Left cardiac atrium (tissue), 4 donors: Measurements from ENCODE around the gene HDX. TPM values are rescaled to one million over a fixed set of nuclear protein-coding genes. Genes with fewer than 3 reads are reported as not detected.
"Not testable (repeated sequence)": the region's sequence is repeated elsewhere in the genome, so short reads cannot be mapped to it uniquely, and the experiment has no call there.

Experiments
- ATAC-seq, 2 donors: fragments of 200-7000 bp; cut with Tn5 transposase; one replicate each; pipeline ENCODE4 v1.9.1; 2020; ENCODE audit warnings: mild to moderate bottlenecking in 2 of 2, moderate library complexity in 2 of 2
- DNase-seq: peaks from one replicate; pipeline ENCODE4 v3.0.0-alpha.2; 2020
- intact Hi-C, 2 donors: fragments of 100-400 bp; cut with DNase I; formaldehyde crosslinking; loops; one replicate each; pipeline versions ENCODE4 v1.14.1 to v1.15.1; 2022 to 2023
- long read RNA-seq: library from polyadenylated mRNA; unstranded; transcript quantifications from one replicate; pipeline ENCODE4 v2.0.0, GENCODE V29; 2021
- total RNA-seq, 2 donors: library from RNA; stranded (reverse); fragmentation: NEBNext Ultra II Directional; extraction: Animal tissue kit (Norgen Biotek cat#: 25700); gene quantifications; one replicate each; pipeline ENCODE4 v1.2.1, GENCODE V29; 2021
- donor health status: DM: no; HTN: yes; CAD: no.
- donor health status: DM: no; HTN: yes; CAD: no; lungs with severe emphysema.
- donor health status: DM: yes; HTN: yes; CAD: no.
- donor health status: Dilated cardiomyopathy.

The HDX gene, protein sequence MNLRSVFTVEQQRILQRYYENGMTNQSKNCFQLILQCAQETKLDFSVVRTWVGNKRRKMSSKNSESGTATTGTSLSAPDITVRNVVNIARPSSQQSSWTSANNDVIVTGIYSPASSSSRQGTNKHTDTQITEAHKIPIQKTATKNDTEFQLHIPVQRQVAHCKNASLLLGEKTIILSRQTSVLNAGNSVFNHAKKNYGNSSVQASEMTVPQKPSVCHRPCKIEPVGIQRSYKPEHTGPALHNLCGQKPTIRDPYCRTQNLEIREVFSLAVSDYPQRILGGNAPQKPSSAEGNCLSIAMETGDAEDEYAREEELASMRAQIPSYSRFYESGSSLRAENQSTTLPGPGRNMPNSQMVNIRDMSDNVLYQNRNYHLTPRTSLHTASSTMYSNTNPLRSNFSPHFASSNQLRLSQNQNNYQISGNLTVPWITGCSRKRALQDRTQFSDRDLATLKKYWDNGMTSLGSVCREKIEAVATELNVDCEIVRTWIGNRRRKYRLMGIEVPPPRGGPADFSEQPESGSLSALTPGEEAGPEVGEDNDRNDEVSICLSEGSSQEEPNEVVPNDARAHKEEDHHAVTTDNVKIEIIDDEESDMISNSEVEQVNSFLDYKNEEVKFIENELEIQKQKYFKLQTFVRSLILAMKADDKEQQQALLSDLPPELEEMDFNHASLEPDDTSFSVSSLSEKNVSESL
- 1 to 10 TPM; 3.2 to 5.2 TPM for total RNA-seq
- long read RNA-seq, full-length matches to known transcripts = 2 of 6 reads
- long read RNA-seq, partial matches to known transcripts = 2 of 6 reads
- long read RNA-seq, other reads (novel, unspliced or antisense) = 2 of 6 reads

GRCh38 chrX:84501798-84502628, at the start of gene HDX:
HDX (minus strand) TSS chrX:84502453; CDS start chrX:84475397, 27,056 bp downstream.
- DNase-seq (peak; percentile 89), ATAC-seq (peak; percentile 99 to 100)
- intact Hi-C loops = no loop called here

DNA sequence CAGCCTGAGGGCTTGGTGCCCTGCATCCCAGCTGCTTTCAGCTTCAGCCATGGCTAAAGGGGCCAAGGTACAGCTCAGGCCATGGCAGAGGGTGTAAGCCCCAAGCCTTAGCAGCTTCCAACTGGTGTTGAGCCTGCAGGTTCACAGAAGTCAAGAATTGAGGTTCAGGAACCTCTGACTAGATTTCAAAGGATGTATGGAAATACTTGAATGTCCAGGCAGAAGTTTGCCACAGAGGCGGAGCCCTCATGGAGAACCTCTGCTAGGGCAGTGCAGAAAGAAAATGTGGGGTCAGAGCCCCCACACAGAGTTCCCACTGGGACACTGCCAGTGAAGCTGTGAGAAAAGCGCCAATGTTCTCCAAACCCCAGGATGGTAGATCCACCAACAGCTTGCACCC, 39.1 kb upstream of the HDX start:
- DNase-seq, intact Hi-C loops, ATAC-seq: not testable (repeated sequence)

- ATAC-seq, intact Hi-C loops, DNase-seq: not testable (repeated sequence)
These were observed 35.4 kb upstream of the HDX start for GRCh38 chrX:84537627-84538026.

DNA sequence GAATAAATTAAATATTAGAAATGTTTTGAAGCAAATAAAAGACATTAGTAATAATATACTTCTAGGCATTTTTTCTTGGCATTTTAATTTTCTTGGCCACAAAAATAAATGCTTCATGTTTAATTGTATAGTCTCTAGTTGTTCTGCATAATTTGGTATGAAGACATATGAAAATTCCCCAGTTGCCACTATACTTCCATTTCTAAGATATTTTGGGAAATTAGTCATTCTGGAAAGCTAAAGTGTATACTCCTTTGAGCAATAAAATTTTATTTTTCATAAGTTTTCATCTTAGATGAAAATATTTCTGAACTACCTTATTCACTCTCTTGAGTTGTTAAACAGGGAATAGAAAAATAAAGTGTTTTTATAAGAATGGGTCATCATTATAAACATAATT, 13.8 kb downstream of the HDX start:
- no peak for DNase-seq
- ATAC-seq = no peak
- intact Hi-C loops = no loop called here

- DNase-seq = no peak
- intact Hi-C loops = no loop called here
- no peak for ATAC-seq
These were observed 14.6 kb downstream of the HDX start for GRCh38 chrX:84487365-84488353.

DNA sequence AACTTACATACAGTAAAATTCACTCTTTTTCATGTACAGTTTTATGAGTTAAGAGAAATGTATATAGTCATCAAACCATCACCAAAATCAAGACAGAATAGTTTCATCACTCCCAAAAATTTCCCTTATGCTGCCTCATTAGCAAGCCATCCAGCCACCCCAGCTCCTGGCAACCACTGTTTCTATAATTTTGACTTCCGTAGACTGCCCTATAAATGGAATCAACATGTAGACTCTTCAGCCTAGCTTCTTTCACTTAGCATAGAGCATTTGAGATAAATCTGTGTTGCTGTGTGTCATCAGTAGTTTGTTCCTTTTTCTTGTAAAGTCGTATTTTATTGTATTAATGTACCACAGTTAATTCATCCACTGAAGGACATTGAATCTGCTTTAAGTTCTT, 23.2 kb downstream of the HDX start:
- no peak for ATAC-seq
- DNase-seq = no peak
- intact Hi-C loops = no loop called here

DNA sequence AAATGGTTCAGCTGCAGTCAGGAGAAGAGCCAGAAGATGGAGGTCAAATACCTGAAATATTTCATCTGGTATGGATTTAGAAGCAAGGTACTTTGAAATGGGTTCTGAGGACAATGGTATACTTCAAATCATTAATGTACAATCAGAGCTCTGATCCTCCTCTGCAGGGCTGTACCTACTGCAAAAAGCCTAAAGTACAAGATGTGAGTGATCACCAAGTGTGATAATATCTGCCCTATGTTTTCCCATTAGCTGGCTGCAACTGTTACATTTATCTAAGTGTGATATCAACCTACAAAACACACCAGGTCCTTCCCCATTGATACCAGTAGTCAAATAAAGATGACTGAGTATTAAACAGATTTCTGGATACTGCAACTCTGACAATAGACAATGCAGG, 25.1 kb downstream of the HDX start:
- ATAC-seq (no peak), DNase-seq (no peak)
- intact Hi-C loops = no loop called here

GRCh38 chrX:84475596-84475995, 26.7 kb downstream of the HDX start:
- ATAC-seq = no peak

GRCh38 chrX:84475101-84475500, 27.2 kb downstream of the HDX start:
- no peak for DNase-seq
- intact Hi-C loops = no loop called here
- ATAC-seq = no peak

More at GRCh38 chrX:84475596-84475995, 26.7 kb downstream of the HDX start:
- intact Hi-C loops = no loop called here
- DNase-seq = no peak

DNA sequence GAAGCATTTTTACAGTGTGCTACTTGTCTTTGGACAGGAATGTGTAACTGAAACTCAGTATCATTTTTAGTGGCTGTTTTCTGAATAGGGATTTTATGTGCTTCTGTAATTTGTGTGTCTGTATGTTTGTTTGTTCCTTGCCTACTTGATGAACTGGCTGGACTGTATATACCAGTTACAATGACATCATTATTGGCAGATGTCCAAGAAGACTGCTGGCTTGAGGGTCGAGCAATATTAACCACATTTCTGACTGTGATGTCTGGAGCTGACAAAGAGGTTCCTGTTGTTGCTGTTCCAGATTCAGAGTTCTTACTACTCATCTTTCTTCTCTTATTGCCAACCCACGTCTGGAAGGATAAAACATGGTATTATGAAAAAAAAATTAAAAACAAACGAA, 33.0 kb downstream of the HDX start:
- ATAC-seq (no peak), DNase-seq (no peak)
- intact Hi-C loops = no loop called here

- intact Hi-C loops = no loop called here
- ATAC-seq = no peak
- DNase-seq = no peak
These were observed 34.4 kb downstream of the HDX start for GRCh38 chrX:84467898-84468297.

DNA sequence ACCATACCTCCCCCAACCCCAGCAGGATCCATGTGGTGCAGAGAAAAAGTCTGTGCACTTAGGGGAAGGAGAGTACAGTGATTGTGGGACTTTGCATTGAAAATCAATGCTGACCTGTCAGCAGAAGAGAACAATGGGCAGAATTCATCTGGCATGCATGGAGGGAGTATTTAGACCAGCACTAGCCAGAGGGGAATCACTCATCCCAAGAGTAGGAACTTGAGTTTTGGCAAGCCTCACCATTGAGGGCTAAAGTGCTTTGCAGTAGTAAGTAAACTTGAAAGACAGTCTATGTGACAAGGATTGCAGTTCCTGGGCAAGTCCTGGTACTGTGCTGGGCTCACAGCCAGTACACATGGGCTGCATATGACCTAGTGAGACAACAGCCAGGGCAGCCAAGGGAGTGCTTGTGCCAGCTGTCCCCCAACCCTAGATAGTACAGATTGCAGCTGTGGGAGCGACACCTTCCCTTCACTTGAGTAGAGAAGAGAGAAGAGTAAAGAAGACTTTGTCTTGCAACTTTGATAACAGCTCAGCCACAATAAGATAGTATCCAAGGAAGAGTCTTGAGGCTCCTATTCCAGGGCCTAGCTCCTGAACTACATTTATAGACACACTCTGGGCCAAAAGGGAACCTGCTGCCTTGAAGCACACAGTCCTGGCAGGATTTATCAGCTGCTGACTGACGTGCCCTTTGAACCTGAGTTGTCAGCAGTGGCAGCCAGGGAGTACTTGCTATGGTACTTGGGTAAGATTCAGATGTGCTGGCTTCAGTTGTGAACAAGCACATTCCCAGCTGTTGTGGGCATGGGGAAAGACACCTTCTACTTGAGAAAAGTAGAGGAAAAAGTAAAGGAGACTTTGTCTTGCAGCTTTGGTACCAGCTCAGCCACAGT, 48.7 kb downstream of the HDX start:
- peak; percentile 55 to 69 for ATAC-seq
- DNase-seq = peak; percentile 23
- intact Hi-C loops = no loop called here

DNA sequence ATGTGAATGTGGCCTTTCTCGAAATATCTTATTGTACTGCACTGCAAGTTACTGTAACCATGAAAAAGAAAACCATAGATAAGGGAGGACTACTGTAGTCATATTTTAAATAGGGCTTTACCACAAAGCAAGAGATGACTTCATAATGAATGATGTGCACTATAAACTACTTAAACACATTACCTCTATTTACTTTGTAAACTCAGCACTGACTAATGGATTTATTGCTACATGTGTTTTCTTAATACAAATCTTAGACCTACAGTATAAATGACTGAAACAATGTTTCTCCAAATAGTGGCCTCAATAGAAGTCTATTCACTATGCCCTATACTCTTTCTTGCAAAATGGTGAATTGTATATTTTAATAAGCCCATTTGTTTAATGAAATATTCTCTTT, 61.1 kb downstream of the HDX start:
- intact Hi-C loops = no loop called here
- ATAC-seq = no peak
- no peak for DNase-seq

- no peak for DNase-seq
- no peak for ATAC-seq
- intact Hi-C loops = no loop called here
These were observed 87.1 kb downstream of the HDX start for GRCh38 chrX:84415140-84415539.

DNA sequence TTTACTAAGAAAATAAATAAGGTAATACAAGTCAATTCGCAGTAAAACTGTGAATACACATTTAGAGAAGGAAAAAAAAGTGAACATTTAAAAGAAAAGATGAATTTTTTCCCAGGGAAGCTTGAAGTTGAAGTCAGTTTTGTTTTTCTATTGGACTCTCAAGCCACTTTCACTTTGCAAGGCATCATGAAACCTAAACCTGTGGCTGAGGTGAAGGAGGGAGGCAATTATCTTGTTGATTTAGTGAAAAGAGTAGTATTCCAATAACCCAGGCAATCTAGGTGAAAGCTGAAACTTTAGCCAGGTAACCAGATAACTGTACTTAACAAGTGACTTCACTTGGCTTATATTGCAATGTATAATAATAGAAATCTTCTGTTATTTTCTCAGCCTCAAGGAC, 138.6 kb downstream of the HDX start:
- ATAC-seq (no peak), DNase-seq (no peak)
- intact Hi-C loops = no loop called here

DNA sequence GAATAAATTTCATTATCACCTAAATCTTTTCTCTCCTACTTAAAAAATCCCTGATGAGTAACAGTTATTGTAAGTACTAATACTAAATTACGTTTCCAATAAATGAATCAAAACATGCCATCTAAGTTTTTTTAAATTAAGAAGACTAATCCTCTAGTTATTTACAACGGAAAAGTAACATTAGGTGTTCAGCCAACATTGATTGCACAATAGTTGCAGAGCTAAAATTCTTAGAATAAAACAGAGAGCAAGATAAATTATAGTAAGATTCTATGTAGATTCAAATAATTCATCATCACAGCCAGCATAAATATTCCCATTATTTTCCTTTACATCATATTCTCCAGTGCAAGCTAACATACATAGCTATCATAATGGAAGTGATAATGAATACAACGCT, 139.2 kb downstream of the HDX start:
- intact Hi-C loops = no loop called here
- DNase-seq (no peak), ATAC-seq (no peak)

GRCh38 chrX:84362184-84362838, 139.9 kb downstream of the HDX start:
- intact Hi-C loops = no loop called here
- no peak for DNase-seq
- ATAC-seq = no peak
